Measurements from ENCODE around the gene XPO4.
"Not testable (repeated sequence)": the region's sequence is repeated elsewhere in the genome, so short reads cannot be mapped to it uniquely, and the experiment has no call there.

Gene XPO4

DNA sequence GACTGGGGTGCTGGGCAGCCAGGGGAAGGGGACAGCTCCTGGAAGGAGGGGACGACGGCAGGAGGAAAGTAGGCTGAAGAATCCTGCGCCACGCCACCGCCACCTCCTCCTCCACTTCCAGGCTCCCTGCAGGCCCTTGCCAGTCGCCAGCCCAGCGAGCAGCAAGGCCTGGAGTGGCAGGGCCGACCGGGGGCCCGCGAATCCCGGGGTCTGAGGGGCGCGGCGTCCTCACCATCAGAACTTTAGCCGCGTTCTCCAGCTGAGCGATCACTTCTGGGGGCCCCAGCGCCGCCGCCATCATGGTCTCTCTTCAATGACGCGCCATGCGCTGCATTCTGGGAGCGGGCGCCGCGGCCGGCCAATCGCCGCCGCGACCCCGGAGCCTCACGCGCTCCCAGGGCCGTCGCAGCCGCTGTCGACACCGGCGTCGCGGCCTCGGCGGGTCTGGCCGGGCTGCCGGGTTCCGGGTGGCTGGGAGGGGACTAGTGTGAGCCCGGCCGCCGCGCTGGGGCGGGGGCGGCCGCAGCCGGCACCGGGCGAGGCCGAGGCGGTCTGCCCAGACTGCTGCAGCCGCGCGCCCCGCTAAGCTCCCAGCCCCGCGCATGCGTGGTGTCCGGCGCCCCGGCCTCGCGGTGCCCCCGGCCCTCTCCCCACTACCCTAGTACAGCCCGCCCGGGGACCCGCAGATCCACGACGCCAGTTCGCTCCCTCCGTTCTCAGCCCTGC, at the start of gene XPO4:
TSS of gene XPO4 (minus strand) at position 309 of the 726 bp plus-strand sequence. CDS start at position 301, 8 bp downstream.
- peak; percentile 90 for DNase-seq (ENCODE audit: low spot score)

DNA sequence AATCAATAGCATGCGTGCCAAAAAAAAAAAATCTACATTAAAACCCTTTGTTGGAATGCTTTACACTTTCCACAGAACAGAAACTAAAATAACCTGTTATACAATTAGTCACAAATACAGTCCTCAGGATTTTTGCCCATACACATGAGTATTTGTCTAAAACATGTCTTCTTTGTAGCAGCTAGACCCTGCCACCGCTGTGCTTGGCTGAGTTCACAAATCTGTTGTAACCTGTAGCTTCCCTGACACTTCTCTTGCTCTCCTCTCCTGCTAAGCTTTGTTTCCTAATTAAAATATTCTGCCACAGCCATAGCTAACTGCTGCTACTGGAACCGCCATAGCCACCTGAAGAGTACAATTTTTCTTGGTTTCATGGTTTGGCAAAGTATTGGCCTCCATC, 45.5 kb upstream of the XPO4 start:
- not testable (repeated sequence) for DNase-seq (ENCODE audit: low spot score)

DNA sequence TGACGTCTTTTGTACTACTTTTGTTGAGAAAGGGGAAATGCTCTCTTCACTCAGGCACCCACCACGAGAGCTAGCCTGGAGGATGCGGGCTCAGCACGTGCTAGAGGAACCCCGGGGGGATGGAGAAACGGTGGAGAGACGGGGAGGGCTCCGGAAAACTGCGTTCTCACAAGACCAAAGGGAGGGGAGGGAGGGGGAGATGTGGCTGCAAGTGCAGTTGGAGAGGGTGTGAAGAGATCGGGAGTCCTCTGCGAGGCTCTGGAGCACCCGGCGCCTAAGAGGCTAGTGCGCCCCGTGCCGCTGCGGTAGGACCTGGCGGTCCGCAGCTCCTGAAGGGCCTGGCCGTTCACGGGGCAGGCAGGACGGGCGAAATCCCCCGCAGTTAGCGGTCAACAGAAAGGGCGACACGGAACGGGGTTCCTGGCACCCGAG, 43.4 kb upstream of the XPO4 start:
- DNase-seq (ENCODE audit: low spot score) = no peak

DNA sequence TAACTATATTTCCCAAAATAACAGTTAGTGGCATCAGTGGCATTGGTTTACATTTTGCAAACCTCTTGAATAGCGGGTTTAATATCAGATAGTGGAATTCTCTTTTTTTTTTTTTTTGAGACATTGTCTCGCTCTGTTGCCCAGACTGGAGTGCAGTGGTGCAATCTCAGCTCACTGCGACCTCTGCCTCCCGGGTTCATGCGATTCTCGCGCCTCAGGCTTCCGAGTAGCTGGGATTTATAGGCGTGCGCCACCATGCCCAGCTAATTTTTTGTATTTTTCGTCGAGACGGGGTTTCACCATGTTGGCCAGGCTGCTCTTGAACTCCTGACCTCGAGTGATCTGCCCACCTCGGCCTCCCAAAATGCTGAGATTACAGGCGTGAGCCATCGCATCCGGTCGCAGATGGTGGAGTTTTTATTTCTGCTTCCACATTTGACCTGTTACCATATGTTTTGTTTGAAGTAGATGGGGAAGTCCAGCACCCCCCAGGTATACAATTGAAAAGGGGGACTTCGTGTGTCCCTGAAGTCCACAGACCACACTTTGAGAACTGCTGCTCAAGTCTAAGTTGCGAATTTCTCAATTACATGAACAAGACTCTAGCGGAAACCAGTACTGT, 40.5 kb upstream of the XPO4 start:
- no peak for DNase-seq (ENCODE audit: low spot score)

DNA sequence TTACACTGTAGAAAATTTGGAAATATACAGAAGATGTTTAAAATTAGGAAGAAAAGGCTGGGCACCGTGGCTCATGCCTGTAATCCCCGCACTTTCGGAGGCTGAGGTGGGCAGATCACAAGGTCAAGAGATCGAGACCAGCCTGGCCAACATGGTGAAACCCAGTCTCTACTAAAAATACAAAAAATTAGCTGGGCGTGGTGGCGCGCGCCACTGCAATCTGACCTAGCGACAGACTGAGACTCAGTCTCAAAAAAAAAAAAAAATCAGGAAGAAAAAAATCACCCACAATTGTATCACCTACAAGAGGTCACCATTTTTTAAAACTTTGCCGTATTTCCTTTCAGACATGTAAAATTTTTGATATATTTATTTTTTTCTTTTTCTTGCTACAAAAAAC, 38.0 kb upstream of the XPO4 start:
- DNase-seq (ENCODE audit: low spot score) = not testable (repeated sequence)

DNA sequence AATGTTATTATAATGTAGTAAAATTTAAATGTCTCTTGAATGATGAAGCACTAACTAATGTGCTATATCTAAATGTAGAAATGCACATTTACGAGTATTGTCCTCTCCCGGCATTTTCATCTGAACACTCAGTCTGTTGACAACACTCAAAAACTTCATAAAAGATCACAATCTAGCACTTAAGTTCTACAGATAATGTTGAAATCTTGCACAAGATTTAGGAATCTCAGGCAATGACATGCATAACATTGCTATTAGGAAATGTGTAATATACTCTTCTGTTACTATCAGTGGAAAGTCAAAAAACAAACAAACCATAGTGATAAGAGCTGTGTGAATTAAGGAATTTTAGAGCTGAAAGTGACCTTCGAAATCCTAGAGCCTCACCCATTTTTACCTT, 37.5 kb upstream of the XPO4 start:
- DNase-seq (ENCODE audit: low spot score) = no peak

DNA sequence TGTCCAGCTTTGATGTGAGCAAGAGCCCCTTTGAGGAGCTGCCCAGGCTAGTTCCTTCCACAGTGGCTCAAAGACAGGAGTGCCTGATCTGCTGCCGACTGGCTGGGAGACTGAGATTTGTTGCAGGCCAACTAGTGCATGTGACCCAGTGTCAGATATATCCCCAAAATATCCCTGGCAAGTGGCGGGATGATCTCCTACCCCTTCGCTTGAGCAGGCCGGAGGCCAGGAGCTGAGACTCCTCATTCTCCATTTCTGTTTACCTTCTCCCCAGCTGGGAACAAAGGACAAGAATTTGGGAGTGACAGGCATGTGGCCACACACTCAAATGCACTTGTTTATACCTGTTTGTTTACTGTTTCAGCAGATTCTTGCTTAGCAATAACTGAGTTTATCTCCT, 37.1 kb upstream of the XPO4 start:
- DNase-seq (ENCODE audit: low spot score) = no peak

DNA sequence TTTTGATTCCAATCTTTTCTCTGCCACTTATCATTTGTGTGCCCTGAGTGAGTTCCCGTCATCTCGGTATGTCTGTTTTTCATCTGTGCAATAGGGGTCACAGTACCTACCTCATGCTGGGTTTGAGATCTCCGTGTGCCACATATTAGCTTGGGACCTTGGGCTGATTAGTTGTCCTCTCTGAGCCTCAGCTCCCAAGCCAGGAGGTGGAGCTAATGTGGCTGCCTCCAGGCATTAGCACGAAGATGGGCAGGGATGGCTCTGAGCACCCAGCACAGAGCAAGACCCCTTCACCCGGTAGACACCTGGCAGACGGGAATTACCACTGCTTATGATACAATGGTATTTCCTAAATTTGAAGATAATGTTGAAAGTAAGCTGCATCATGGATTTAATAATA, 35.8 kb upstream of the XPO4 start:
- no peak for DNase-seq (ENCODE audit: low spot score)

DNA sequence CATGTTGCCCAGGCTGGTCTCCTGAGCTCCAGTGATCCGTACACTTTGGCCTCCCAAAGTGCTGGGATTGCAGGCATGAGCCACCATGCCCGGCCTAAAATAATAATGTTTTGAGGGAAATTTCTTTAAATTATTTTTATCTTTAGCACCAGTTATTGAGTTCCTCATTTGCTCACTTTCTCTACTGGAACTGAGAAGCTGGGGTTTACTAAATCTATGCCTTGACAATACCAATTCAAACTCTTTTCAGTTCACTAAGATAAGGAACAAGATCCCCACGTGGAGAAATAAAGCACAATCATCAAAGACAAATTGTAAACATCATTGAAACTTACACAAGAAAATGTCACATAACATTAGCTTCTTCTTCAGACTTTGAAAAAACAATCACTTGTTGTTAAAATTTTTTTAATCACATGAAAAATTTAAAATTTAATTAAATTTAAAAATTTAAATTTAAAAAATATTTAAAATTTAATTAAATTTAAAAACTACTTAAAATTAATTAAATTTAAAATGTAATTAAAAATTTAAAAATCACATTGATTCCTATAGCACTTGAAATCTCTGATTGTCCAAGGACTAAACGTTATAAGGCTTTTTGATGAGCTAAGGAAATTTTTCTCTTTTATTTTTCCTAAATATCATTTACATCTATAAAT, 25.2 kb upstream of the XPO4 start:
- DNase-seq (ENCODE audit: low spot score) = no peak

DNA sequence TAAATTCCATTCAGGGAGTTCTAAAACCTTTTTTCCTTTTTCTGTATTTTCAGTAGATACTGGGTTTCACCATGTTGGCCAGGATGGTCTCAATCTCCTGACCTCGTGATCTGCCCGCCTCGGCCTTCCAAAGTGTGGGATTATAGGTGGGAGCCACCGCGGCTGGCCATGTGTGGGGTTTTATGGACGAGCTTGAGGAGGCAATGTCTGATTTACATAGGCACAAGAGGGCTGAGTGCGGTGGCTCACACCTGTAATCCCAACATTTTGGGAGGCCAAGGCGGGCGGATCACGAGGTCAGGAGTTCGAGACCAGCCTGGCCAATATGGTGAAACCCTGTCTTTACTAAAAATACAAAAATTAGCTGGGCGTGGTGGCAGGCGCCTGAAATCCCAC, 22.8 kb upstream of the XPO4 start:
- DNase-seq (ENCODE audit: low spot score) = not testable (repeated sequence)

DNA sequence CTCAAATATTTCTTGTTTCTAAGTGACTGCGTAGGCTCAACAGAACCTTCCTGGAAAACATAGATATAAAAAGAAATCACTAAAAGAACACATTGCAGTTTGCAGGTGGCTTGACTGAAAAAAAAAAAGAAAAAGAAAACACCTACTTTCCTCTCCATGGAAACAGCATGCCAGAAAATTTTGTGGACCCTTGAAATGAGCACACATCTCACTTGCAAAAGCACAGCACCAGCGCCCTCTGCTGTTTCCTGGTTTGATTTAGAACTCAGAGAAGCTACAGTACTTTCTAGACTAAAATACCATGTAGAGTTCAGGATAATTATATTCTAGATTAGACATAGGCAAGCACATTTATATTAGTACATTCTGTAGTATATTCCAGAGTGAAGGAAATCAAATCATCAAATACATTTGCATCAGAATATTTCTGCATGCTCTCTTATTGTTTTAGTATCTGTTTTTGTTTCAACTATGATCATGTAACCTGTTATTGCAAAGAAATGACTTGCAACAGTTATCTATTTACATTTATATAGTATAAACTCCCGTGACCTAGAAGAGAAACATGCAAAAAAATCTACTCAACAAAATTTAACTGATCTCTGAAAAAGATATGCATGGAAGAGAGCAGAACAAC, 22.3 kb upstream of the XPO4 start:
- peak; percentile 72 for DNase-seq (ENCODE audit: low spot score)

DNA sequence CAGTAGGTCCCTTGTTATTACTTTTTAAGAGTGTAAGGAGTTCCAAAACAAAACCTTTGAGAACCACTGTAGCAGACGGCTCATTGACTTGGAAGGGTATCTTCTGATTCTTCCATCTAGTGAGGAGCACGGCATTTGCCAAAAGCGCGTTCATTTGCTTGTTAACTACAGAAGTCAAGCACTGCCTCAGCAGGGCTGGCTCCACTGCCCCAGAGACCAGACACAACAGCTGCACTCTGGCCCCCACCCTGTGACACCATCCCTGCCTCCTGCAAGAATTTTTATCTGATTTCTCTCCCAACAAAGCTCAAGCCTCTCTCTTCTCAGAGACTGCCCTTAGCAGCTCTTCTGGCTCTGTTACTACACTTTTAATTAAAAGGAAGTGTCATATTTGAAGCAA, 20.7 kb upstream of the XPO4 start:
- no peak for DNase-seq (ENCODE audit: low spot score)

DNA sequence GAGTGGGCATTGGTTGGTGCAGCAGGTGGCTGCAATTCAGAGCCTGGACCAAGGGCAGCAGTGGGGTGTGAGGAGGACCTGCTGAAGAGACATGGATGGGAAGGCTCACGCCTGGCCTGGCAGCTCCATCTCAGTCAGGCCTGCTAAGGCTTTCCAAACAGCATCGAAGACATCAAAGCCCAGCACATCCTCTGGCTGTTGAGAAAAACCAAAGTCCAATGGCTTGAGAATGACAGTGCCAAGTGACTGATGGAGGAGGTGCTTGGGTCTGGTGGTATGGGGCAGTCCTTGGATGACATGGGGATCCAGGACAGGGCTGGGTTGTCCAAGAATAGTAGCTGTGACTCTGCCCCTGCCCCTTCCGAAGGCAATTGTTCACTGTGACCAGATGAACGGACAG, 19.0 kb upstream of the XPO4 start:
- no peak for DNase-seq (ENCODE audit: low spot score)

DNA sequence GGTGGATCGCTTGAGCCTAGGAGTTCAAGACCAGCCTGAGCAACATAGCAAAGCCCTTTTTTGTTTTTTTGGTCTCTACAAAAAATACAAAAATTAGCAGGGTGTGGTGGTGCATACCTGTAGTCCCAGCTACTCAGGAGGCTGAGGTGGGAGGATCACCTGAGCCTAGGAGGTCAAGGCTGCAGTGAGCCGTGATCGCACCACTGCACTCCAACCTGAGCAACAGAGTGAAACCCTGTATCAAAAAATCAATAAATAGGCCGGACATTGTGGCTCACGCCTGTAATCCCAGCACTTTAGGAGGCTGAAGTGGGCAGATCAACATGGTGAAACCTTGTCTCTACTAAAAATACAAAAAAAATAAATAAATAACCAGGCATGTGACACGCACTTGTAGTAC, 13.1 kb upstream of the XPO4 start:
- not testable (repeated sequence) for DNase-seq (ENCODE audit: low spot score)

DNA sequence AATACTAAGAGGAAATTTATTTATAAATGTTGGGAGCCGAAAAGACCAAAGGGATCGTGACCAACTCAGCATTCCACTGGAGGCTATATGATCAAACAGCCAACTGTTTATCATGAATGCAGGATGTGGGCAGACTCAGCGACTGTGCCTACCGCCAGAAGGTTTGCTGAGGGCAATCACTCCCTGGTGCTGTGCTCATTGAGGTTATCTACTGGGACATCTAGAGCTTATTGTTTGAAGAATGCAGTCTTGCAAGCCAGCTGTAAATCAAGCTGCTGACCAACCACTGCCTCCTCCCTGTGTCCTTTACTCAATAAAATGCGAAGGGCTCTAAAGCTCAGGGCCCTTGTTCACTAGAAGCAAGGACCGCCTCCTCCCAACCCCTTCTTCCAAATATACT, 8.5 kb upstream of the XPO4 start:
- DNase-seq (ENCODE audit: low spot score) = no peak

DNA sequence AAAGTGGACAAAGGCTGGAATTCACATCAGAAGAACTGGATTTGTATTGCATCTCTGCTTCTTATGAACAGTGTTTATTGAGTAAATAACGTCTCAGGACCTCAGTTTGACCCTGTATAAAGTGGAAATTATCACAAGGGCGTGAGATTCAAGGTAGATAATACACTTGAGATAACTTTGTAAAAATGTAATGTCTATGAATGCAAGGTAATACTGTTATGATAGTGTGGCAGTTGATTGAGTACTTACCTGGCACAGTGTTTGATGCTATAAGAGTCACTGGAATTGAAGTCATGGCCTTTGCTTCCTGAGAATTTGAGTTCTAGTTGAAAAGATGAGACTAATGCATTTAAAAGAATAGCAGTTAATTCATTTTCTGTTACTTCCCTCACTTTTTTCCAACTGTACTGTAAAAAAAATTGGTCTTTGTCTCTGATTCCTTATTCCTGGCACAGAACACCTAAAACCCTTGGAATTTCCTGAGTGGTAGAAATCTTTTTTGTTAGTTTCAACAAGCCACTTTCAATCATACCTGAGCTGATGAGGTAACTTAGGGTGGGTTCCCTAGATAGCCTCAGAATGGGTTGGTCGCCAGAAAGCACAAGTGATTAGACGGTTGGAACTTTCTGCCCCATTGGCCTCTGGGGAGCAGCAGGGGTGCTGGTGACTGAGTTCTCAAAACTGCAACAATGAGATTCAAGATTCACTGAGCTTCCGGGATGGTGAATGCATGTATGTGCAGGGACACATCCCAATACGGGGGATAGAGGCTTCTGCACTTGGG, 6.4 kb upstream of the XPO4 start:
- DNase-seq (ENCODE audit: low spot score) = no peak

DNA sequence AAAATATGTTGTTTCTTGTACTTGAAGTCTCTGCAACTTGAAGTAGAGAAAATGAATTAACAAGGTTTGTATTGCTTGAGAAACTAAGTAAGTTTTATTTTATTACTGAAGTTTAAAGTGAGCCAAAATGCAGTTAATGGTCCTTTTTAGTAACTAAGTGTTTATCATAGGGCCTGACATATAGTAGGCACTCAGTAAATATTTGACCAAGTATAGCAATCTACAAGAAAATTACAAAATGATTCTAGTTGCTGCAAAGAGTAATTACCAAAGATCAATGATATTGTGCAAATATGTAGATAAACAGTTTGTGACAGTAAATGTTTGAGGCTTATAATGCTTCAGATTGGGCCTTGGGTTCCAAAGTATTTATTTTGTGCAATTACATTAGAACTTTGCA, 2.4 kb upstream of the XPO4 start:
- no peak for DNase-seq (ENCODE audit: low spot score)

DNA sequence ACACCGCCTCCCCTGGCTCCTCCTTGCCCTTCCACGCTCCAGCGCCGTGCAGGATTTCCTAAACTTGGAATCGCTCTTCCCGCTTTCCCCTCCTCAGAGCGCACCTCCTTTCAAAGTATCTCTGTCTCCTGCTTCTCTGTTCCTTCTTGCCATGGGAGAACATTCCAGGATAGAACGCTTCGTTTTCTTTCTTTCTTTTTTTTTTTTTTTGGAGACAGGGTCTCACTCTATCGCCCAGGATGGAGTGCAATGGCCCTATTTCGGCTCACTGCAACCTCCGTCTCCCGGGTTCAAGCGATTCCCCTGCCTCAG, 574 bp upstream of the XPO4 start:
- no peak for DNase-seq (ENCODE audit: low spot score)

DNA sequence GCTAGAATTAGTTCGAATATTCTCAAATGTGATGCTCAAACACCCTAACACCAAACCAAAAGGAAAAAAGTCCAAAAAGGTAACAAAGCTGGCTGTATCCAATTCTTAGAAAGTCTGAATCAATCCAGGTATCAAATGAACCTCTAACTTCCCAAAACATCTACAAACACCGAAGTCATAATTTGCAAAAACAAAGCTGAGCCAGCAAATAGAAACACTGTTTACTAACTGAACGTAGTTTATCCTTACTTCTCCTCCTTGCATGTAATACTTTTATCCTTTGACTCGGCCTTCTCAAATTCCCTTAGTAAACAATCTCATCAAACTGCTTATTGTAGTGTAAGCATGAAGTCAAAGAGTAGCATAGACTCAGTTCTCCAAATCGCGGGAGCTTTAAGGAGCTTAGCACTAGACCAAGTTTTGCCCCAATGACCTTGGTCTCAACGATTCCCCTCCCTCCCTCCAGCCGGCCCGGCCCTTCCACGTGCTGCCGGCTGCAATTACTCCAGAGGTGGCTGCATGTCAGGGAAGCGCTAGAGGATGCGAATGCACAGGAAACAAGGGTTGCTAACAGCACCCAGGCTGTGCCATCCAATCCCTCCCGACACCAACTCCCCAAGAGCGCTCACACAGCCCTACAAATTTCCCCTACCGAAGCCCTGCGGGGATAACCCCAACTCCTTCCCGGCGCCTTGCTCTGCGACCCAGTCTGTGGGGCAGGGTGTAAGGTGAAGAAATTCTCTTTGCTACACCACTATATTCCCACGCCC, 693 bp downstream of the XPO4 start:
- peak; percentile 57 for DNase-seq (ENCODE audit: low spot score)

DNA sequence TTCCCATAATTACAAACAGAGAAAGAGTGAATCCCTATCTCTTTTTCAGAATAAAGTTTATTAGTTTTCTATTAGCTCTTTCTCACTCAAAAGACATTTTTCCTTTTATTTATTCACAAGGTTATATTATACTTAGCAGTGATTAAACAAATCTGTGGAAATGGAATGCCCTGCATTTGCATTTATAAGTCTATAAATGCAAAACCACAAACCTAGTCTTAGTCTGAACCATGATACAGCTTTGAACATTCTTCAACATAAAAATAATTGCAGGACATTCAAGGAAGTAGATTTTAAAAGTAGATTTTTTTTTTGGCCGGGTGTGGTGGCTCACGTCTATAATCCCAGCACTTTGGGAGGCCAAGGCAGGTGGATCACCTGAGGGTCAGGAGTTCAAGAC, 8.3 kb downstream of the XPO4 start:
- DNase-seq (ENCODE audit: low spot score) = no peak

DNA sequence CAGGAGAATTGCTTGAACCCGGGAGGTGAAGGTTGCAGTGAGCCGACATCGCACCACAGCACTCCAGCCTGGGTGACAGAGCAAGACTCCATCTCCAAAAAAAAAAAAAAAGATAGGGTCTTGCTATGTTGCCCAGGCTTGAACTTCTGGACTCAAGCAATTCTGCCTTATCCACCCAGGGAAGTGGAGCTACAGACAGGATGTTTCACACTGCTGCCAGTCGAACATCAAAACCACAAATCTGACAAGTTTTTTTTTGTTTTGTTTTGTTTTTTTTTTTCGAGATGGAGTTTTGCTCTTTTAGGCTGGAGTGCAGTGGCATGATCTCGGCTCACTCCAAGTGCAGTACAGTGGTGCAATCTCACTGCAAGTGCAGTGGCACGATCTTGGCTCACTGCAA, 10.8 kb downstream of the XPO4 start:
- no peak for DNase-seq (ENCODE audit: low spot score)

DNA sequence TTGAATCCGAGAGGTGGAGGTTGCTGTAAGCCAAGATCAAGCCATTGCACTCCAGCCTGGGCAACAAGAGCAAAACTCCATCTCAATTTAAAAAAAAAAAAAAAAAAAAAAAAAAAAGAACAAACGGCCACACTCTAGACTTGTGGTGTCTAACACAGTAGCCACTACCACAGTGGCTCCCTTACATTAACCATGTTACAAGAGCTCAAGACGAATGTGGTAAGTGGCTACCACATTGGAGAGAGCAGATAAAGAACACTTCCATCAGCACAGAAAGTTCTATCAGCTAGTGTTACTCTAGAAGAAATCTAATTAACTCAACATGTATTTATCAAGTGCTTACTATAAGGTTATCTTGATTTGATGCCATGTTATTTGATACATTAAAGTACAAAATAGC, 11.5 kb downstream of the XPO4 start:
- DNase-seq (ENCODE audit: low spot score) = no peak

Data from ecto neural progenitor cell (in vitro differentiated cells).